Measurements from ENCODE around the gene ZBTB7C.

GRCh38 chr18:48136051-48136826 is 272.9 kb downstream of the ZBTB7C start:
- TF ChIP-seq ZNF274 (IDR thresholded peaks at IDR 0.05; ENCODE audit: low read depth, low read length) (no peak), SUZ12 (IDR thresholded peaks at IDR 0.05; ENCODE audit: extremely low read depth, insufficient read depth, insufficient read length) (peak; percentile 77), YY1 (IDR thresholded peaks at IDR 0.05; ENCODE audit: insufficient read depth, insufficient read length) (no peak)

All from NT2/D1 (cell line).